Muscle layer of colon (tissue), 2 donors: ENCODE measurements around the gene RHBG.

Experiments
- H3K27ac ChIP-seq: one replicate; pipeline ENCODE4 v1.7.0; 2013; ENCODE audit warnings: low read depth, mild to moderate bottlenecking, low read length, moderate library complexity
- H3K27me3 ChIP-seq, 2 donors: one replicate each; pipeline ENCODE4 v1.7.0; 2013; ENCODE audit warnings: low read length in 2 of 2, mild to moderate bottlenecking in 2 of 2; ENCODE audit not compliant: insufficient read depth in 2 of 2, control insufficient read depth in 1 of 2
- H3K36me3 ChIP-seq: one replicate; pipeline ENCODE4 v1.7.0; 2013; ENCODE audit warnings: mild to moderate bottlenecking, low read length; ENCODE audit not compliant: insufficient read depth
- H3K4me1 ChIP-seq: one replicate; pipeline ENCODE4 v1.7.0; 2013; ENCODE audit warnings: mild to moderate bottlenecking, low read length; ENCODE audit not compliant: insufficient read depth
- H3K4me3 ChIP-seq, 2 donors: one replicate each; pipeline ENCODE4 v1.7.0; 2013; ENCODE audit warnings: low read length in 2 of 2, low read depth in 1 of 2, mild to moderate bottlenecking in 1 of 2, moderate library complexity in 1 of 2
- H3K9ac ChIP-seq: one replicate; pipeline ENCODE4 v1.7.0; 2013; ENCODE audit warnings: low read length
- H3K9me3 ChIP-seq: one replicate; pipeline ENCODE4 v1.7.0; 2013; ENCODE audit warnings: mild to moderate bottlenecking, low read length
- donor health status: abdominal sarcoma.
- donor health status: Adenocarcinoma of cecum.

Gene RHBG

GRCh38 chr1:156431366-156431765, 62.4 kb downstream of the RHBG start:
- H3K4me1 ChIP-seq, result peaks cover 4% of the 10 kb centered on the region
- no peak overlapping the region for H3K9ac ChIP-seq
- H3K4me3 ChIP-seq, result no peak overlapping the region
- H3K27me3 ChIP-seq, result peaks cover 76 to 81% of the 10 kb centered on the region in 2 donors
- H3K27ac ChIP-seq, result no peak overlapping the region
- no peaks in the 10 kb centered on the region for H3K36me3 ChIP-seq
- peaks cover 2% of the 10 kb centered on the region for H3K9me3 ChIP-seq

- Histone ChIP-seq H3K4me1 (peaks cover 8% of the 10 kb centered on the region), H3K27me3 (peaks cover 82 to 87% of the 10 kb centered on the region in 2 donors), H3K9me3 (peaks cover 2% of the 10 kb centered on the region), H3K4me3 (no peak overlapping the region), H3K36me3 (no peaks in the 10 kb centered on the region), H3K9ac (no peak overlapping the region), H3K27ac (no peak overlapping the region)
These were observed 63.0 kb downstream of the RHBG start for GRCh38 chr1:156431769-156432668.

GRCh38 chr1:156432669-156433018, 63.6 kb downstream of the RHBG start:
- H3K9ac ChIP-seq, result no peak overlapping the region
- no peaks in the 10 kb centered on the region for H3K36me3 ChIP-seq
- peaks cover 2% of the 10 kb centered on the region for H3K9me3 ChIP-seq
- peaks cover 88 to 94% of the 10 kb centered on the region in 2 donors for H3K27me3 ChIP-seq
- no peak overlapping the region for H3K4me3 ChIP-seq
- no peak overlapping the region for H3K27ac ChIP-seq
- peaks cover 8% of the 10 kb centered on the region for H3K4me1 ChIP-seq

GRCh38 chr1:156433032-156433431, 64.0 kb downstream of the RHBG start:
- H3K9ac ChIP-seq, result no peak overlapping the region
- H3K27me3 ChIP-seq, result peaks cover 90 to 94% of the 10 kb centered on the region in 2 donors

GRCh38 chr1:156433602-156434001, 64.6 kb downstream of the RHBG start:
- H3K4me1 ChIP-seq, result peaks cover 8% of the 10 kb centered on the region
- H3K9ac ChIP-seq, result no peak overlapping the region
- H3K36me3 ChIP-seq, result no peaks in the 10 kb centered on the region
- H3K27ac ChIP-seq, result no peak overlapping the region
- peaks cover 92% of the 10 kb centered on the region in 2 donors for H3K27me3 ChIP-seq
- H3K9me3 ChIP-seq, result peaks cover 2% of the 10 kb centered on the region
- H3K4me3 ChIP-seq, result no peak overlapping the region

More at GRCh38 chr1:156433032-156433431, 64.0 kb downstream of the RHBG start:
- Histone ChIP-seq H3K9me3 (peaks cover 2% of the 10 kb centered on the region), H3K27ac (no peak overlapping the region), H3K4me3 (no peak overlapping the region), H3K36me3 (no peaks in the 10 kb centered on the region), H3K4me1 (peaks cover 8% of the 10 kb centered on the region)
